H1 (cell line): ENCODE data around the gene BCAR1. TPM values are rescaled to one million over a fixed set of nuclear protein-coding genes. Genes with fewer than 3 reads are reported as not detected.

Experiments
- CTCF ChIA-PET: fragments of 300-600 bp; sonication (Branson Sonifier 250); formaldehyde crosslinking; loops from one replicate; lab custom pipeline; 2021; ENCODE audit not compliant: partially characterized antibody; lab: Charles Lee
- POLR2A ChIA-PET: fragments of 300-600 bp; sonication (Branson Sonifier 250); formaldehyde crosslinking; loops from one replicate; lab custom pipeline; 2021; ENCODE audit warnings: inconsistent platforms; ENCODE audit not compliant: partially characterized antibody; lab: Charles Lee
- DNase-seq, 2 experiments: peaks; one replicate each; pipeline versions ENCODE4 v3.0.0 to v3.0.0-alpha.2; 2010 to 2022; ENCODE audit warnings: low spot score in 2 of 2, low read depth in 1 of 2, mixed read lengths in 1 of 2
- FAIRE-seq: peaks from 2 replicates; lab custom pipeline; 2011; peaks lifted over from hg19 to GRCh38; lab: Jason Lieb, UNC
- H2AFZ ChIP-seq: 2 replicates; pipeline ENCODE4 v1.8.1; 2012; ENCODE audit warnings: low read length, inconsistent platforms
- H2AK5ac ChIP-seq: 2 replicates; pipeline ENCODE4 v1.6.1; 2013; ENCODE audit warnings: low read depth, low read length
- H2BK120ac ChIP-seq: replicated peaks from 2 replicates; pipeline ENCODE3; 2013; ENCODE audit warnings: low read depth, low read length, inconsistent platforms
- H2BK12ac ChIP-seq: 2 replicates; pipeline ENCODE4 v1.6.1; 2013; ENCODE audit warnings: low read depth, low read length
- H2BK15ac ChIP-seq: 2 replicates; pipeline ENCODE4 v1.6.1; 2013; ENCODE audit warnings: low read length
- H2BK20ac ChIP-seq: 2 replicates; pipeline ENCODE4 v1.6.1; 2013; ENCODE audit warnings: low read length
- H2BK5ac ChIP-seq: 2 replicates; pipeline ENCODE4 v1.6.1; 2013; ENCODE audit warnings: low read depth, low read length
- H3K14ac ChIP-seq: 2 replicates; pipeline ENCODE4 v1.6.1; 2013; ENCODE audit warnings: inconsistent platforms; ENCODE audit not compliant: insufficient read length
- H3K18ac ChIP-seq: 2 replicates; pipeline ENCODE4 v1.6.1; 2013; ENCODE audit warnings: low read length; ENCODE audit errors: extremely low read depth
- H3K23ac ChIP-seq: 2 replicates; pipeline ENCODE4 v1.6.1; 2013; ENCODE audit warnings: inconsistent platforms; ENCODE audit not compliant: insufficient read length
- H3K23me2 ChIP-seq: 2 replicates; pipeline ENCODE4 v1.6.1; 2013; ENCODE audit warnings: low read depth, low read length
- H3K27ac ChIP-seq: 2 replicates; pipeline ENCODE4 v1.6.1; 2011; ENCODE audit warnings: low read depth, low read length, inconsistent platforms
- H3K27me3 ChIP-seq, 4 experiments: replicated peaks in 1 of 4; 1 replicate in 1 of 4; 2 replicates in 3 of 4; pipeline versions ENCODE4 v1.6.1 to v1.8.1; 2011 to 2013; ENCODE audit warnings: low read length in 3 of 4, mild to moderate bottlenecking in 3 of 4, inconsistent platforms in 2 of 4, mixed read lengths in 2 of 4, moderate library complexity in 1 of 4; ENCODE audit not compliant: control insufficient read depth in 3 of 4, insufficient read depth in 3 of 4; ENCODE audit errors: extremely low read depth in 1 of 4
- H3K36me3 ChIP-seq, 4 experiments: 2 replicates each; pipeline versions ENCODE4 v1.6.1 to v1.8.1; 2011 to 2013; ENCODE audit warnings: mild to moderate bottlenecking in 4 of 4, low read length in 3 of 4, moderate library complexity in 2 of 4, control low read depth in 1 of 4, inconsistent platforms in 1 of 4; ENCODE audit not compliant: insufficient read depth in 4 of 4, control insufficient read depth in 2 of 4
- H3K4ac ChIP-seq: replicated peaks from 2 replicates; pipeline ENCODE3; 2013; ENCODE audit warnings: low read length, low read depth, mixed read lengths, inconsistent platforms; ENCODE audit not compliant: insufficient read length
- H3K4me1 ChIP-seq, 4 experiments: replicated peaks in 1 of 4; 1 replicate in 1 of 4; 2 replicates in 3 of 4; pipeline versions ENCODE4 v1.6.1 to v1.8.1; 2011 to 2013; ENCODE audit warnings: low read length in 3 of 4, inconsistent platforms in 2 of 4, mixed read lengths in 1 of 4; ENCODE audit not compliant: insufficient read depth in 4 of 4, control insufficient read depth in 3 of 4
- H3K4me2 ChIP-seq, 2 experiments: 2 replicates each; pipeline versions ENCODE4 v1.6.1 to v1.8.1; 2011 to 2013; ENCODE audit warnings: low read depth in 2 of 2, low read length in 2 of 2, control low read depth in 1 of 2, inconsistent platforms in 1 of 2, mild to moderate bottlenecking in 1 of 2; ENCODE audit not compliant: insufficient read depth in 1 of 2
- H3K4me3 ChIP-seq, 4 experiments: fragments of 200-600, 300-600 bp in 1 of 4; sonication (generic), shearing (Covaris generic), sonication (Bioruptor Twin) in 1 of 4; 2 replicates each; pipeline versions ENCODE4 v1.5.1 to v1.8.1; 2011 to 2016; ENCODE audit warnings: low read length in 4 of 4, low read depth in 3 of 4, control low read depth in 2 of 4, inconsistent platforms in 2 of 4, mild to moderate bottlenecking in 2 of 4, mixed read lengths in 1 of 4, moderate library complexity in 1 of 4; ENCODE audit not compliant: insufficient read depth in 2 of 4; ENCODE audit errors: extremely low read depth in 1 of 4
- H3K56ac ChIP-seq: replicated peaks from 2 replicates; pipeline ENCODE3; 2013; ENCODE audit warnings: low read depth, mild to moderate bottlenecking, mixed read lengths, low read length, inconsistent platforms; ENCODE audit not compliant: insufficient read length
- H3K79me1 ChIP-seq: 2 replicates; pipeline ENCODE4 v1.6.1; 2013; ENCODE audit warnings: low read depth, low read length, control low read depth
- H3K79me2 ChIP-seq, 2 experiments: 2 replicates each; pipeline versions ENCODE4 v1.6.1 to v1.8.1; 2012 to 2013; ENCODE audit warnings: low read length in 2 of 2, mild to moderate bottlenecking in 2 of 2, inconsistent platforms in 1 of 2; ENCODE audit not compliant: insufficient read depth in 2 of 2, control insufficient read depth in 1 of 2
- H3K9ac ChIP-seq, 4 experiments: replicated peaks in 1 of 4; 1 replicate in 1 of 4; 2 replicates in 3 of 4; pipeline versions ENCODE4 v1.6.1 to v1.8.1; 2011 to 2013; ENCODE audit warnings: low read depth in 3 of 4, low read length in 3 of 4, control low read depth in 2 of 4, mild to moderate bottlenecking in 2 of 4, moderate library complexity in 2 of 4, inconsistent platforms in 1 of 4; ENCODE audit errors: extremely low read depth in 1 of 4
- H3K9me3 ChIP-seq, 2 experiments: 2 replicates each; pipeline versions ENCODE4 v1.6.1 to v1.8.1; 2012 to 2013; ENCODE audit warnings: mild to moderate bottlenecking in 2 of 2, moderate library complexity in 2 of 2, control low read depth in 1 of 2, inconsistent platforms in 1 of 2, low read depth in 1 of 2, low read length in 1 of 2, mixed read lengths in 1 of 2; ENCODE audit not compliant: insufficient read depth in 2 of 2
- H4K20me1 ChIP-seq, 2 experiments: replicated peaks in 1 of 2; 2 replicates each; pipeline versions ENCODE3 to v1.8.1; 2011 to 2013; ENCODE audit warnings: inconsistent platforms in 2 of 2, low read length in 2 of 2, mild to moderate bottlenecking in 1 of 2; ENCODE audit not compliant: insufficient read depth in 2 of 2, control insufficient read depth in 1 of 2
- H4K5ac ChIP-seq: 2 replicates; pipeline ENCODE4 v1.6.1; 2013; ENCODE audit warnings: low read length, low read depth, mixed read lengths, inconsistent platforms; ENCODE audit not compliant: insufficient read length
- H4K8ac ChIP-seq: 2 replicates; pipeline ENCODE4 v1.8.0; 2013; ENCODE audit warnings: mild to moderate bottlenecking, moderate library complexity, low read length, inconsistent platforms; ENCODE audit not compliant: insufficient read depth; ENCODE audit errors: extremely low read depth
- H4K91ac ChIP-seq: replicated peaks from 2 replicates; pipeline ENCODE3; 2013; ENCODE audit warnings: low read length, mixed read lengths, inconsistent platforms; ENCODE audit not compliant: insufficient read length
- KDM4A ChIP-seq: IDR thresholded peaks from one replicate; pipeline ENCODE4 v1.7.1; 2012; ENCODE audit warnings: low read depth, mild to moderate bottlenecking, moderate library complexity, low read length, inconsistent platforms; ENCODE audit not compliant: severe bottlenecking
- POLR2A ChIP-seq, 2 experiments: IDR thresholded peaks; 1 replicate in 1 of 2; 2 replicates in 1 of 2; pipeline ENCODE4 v1.6.1; 2011; ENCODE audit warnings: low read depth in 2 of 2, low read length in 2 of 2, mild to moderate bottlenecking in 2 of 2; ENCODE audit errors: control extremely low read depth in 1 of 2
- WGBS, 2 experiments: shearing (Covaris generic) in 1 of 2; methylation state at CpG; one replicate each; pipeline versions ENCODE4 v1.1.6 to v1.1.7; 2013 to 2015; ENCODE audit warnings: low lambda C conversion rate in 2 of 2, mixed read lengths in 2 of 2, inconsistent platforms in 1 of 2, low coverage in 1 of 2, missing lambda C conversion rate in 1 of 2; ENCODE audit not compliant: insufficient replicate concordance in 2 of 2, insufficient coverage in 1 of 2, insufficient read length in 1 of 2; ENCODE audit errors: extremely low coverage in 1 of 2, missing lambda C conversion rate in 1 of 2; 5-methylcytosine and 5-hydroxymethylcytosine counted together
- polyA plus RNA-seq, 7 experiments: library from polyadenylated mRNA; depleted of rRNA in 3 of 7; stranded (reverse) in 5 of 7; unstranded in 2 of 7; fragments of >200 nt in 5 of 7; fragments of 200-250 nt in 2 of 7; gene quantifications; 1 replicate in 5 of 7; 2 replicates in 1 of 7; 4 replicates in 1 of 7; pipeline versions ENCODE4 v1.2.1 to v1.2.3, GENCODE V29; 2011 to 2013; ENCODE audit warnings: missing spikeins in 2 of 7, mixed read lengths in 2 of 7
- total RNA-seq: library from RNA; stranded (reverse); fragmentation: NEBNext Ultra II Directional; extraction: Animal tissue kit (Norgen Biotek cat#: 25700); gene quantifications from 2 replicates; pipeline ENCODE4 v1.2.1, GENCODE V29; 2021

Gene BCAR1
- total and polyA plus RNA-seq, 2 of the 8 experiments (the other 6 are each of a cell fraction or from before 2014, with no cell fraction given): 59.8 to 105 TPM

DNA sequence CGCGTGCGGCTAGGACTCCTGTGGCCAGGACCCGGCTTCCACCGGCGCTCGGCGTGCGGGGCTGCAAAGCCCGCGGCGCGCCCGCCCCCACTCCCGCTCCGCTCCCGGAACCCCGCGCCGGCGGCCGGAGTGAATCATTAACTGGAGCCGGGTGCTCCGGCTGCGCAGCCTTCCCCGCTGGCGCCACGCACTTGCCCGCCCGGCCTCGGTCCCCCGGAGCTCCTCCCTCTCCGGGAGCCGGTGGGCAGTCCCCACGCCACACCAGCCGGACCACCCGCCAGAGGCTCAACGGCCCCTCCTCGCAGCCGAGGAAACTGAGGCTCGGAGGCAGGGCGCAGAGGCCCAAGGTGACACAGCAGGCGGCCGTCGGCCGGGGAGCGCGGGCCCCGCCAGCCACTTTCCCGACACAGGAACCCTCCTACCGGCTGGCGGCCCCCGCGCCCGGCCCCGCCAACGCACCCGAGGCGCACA lies 580 bp downstream of the BCAR1 start:
- no peak overlapping the region for H3K14ac ChIP-seq
- no peaks in the 10 kb centered on the region; a peak in 1 of 7 replicates for H3K27me3 ChIP-seq
- no peak overlapping the region for H2AK5ac ChIP-seq
- DNase-seq (no peak), FAIRE-seq (no peak)
- H4K20me1 ChIP-seq: peaks cover 38 to 41% of the 10 kb centered on the region in 2 experiments
- POLR2A ChIA-PET: interaction anchor here (0.9 to 16.2 kb wide), 8 partner anchors 14 to 317 kb away, joined by 3 to 375 read pairs (median 4); no protein-coding TSS in a partner anchor
- H3K56ac ChIP-seq: peak overlapping the region; percentile 33
- H3K23ac ChIP-seq: no peak overlapping the region
- TF ChIP-seq POLR2A (IDR thresholded peaks at IDR 0.05; ENCODE audit: control extremely low read depth in 1 of 2, low read depth in 2 of 2, low read length in 2 of 2) (no peak), KDM4A (peak; percentile 58)
- H3K27ac ChIP-seq: peak overlapping the region; percentile 49; the same call in 1 of the 2 replicates
- no peaks in the 10 kb centered on the region for H3K36me3 ChIP-seq
- H3K4me3 ChIP-seq: peak overlapping the region; percentile 64 to 87 (median 68)
- no peak overlapping the region for H2BK5ac ChIP-seq
- peak overlapping the region; percentile 76 to 96 for H3K4me2 ChIP-seq
- H4K91ac ChIP-seq: no peak overlapping the region
- peak overlapping the region; percentile 71 for H3K18ac ChIP-seq
- peak overlapping the region; percentile 75 for H3K4ac ChIP-seq
- no peak overlapping the region for H4K5ac ChIP-seq
- no peak overlapping the region for H2BK20ac ChIP-seq
- no peak overlapping the region for H2BK12ac ChIP-seq
- H4K8ac ChIP-seq: peak overlapping the region; percentile 7
- H3K9me3 ChIP-seq: no peaks in the 10 kb centered on the region
- peak overlapping the region; percentile 59 to 91 (median 73); a peak in 6 of 7 replicates for H3K9ac ChIP-seq
- 2% methylated on average over 34 of the region's 59 CpGs; no CpG with 5 or more reads in 1 of the 2 experiments for WGBS, 2 experiments
- H2AFZ ChIP-seq: no peak overlapping the region
- peaks cover 13 to 73% (median 62%) of the 10 kb centered on the region in 4 experiments for H3K4me1 ChIP-seq
- H3K79me2 ChIP-seq: peaks cover 27 to 81% of the 10 kb centered on the region in 2 experiments
- no peak overlapping the region for H2BK120ac ChIP-seq
- H3K79me1 ChIP-seq: peaks cover 43% of the 10 kb centered on the region
- peaks cover 14% of the 10 kb centered on the region; the same call in 1 of the 2 replicates for H3K23me2 ChIP-seq
- CTCF ChIA-PET: interaction anchor here (1.0 to 15.7 kb wide), 7 partner anchors 15 to 134 kb away, joined by 3 to 236 read pairs (median 4); no protein-coding TSS in a partner anchor
- no peak overlapping the region for H2BK15ac ChIP-seq
